ENCODE data around the gene TMEM254.

TMEM254 gene

GRCh38 chr10:80050752-80051151 is 27.7 kb upstream of the TMEM254 start:
- no peak overlapping the region for H3K4me3 ChIP-seq (ENCODE audit: low read length)
- H3K36me3 ChIP-seq (replicated peaks; ENCODE audit: low read depth, low read length) = no peaks in the 10 kb centered on the region
- H3K9me3 ChIP-seq (ENCODE audit: insufficient read depth, low read length) = no peaks in the 10 kb centered on the region
- H3K79me2 ChIP-seq (ENCODE audit: low read length) = no peaks in the 10 kb centered on the region
- H2AFZ ChIP-seq (ENCODE audit: low read depth, low read length) = no peak overlapping the region
- peaks cover 4% of the 10 kb centered on the region; the same call in 1 of the 2 replicates for H3K4me1 ChIP-seq (ENCODE audit: low read length)
- no peak overlapping the region for H3K27ac ChIP-seq (ENCODE audit: low read length)
- H3K4me2 ChIP-seq (ENCODE audit: low read length) = no peak overlapping the region
- H4K20me1 ChIP-seq (ENCODE audit: insufficient read depth, low read length) = no peaks in the 10 kb centered on the region
- no peaks in the 10 kb centered on the region for H3K27me3 ChIP-seq (ENCODE audit: low read depth, low read length)
- TF ChIP-seq CTCF (IDR thresholded peaks at IDR 0.05; ENCODE audit: low read depth, low read length) = no peak
- TF ChIP-seq EZH2phosphoT487 (IDR thresholded peaks at IDR 0.05; ENCODE audit: low read depth) = no peak
- no peak overlapping the region for H3K9ac ChIP-seq (ENCODE audit: low read length)

GRCh38 chr10:80051993-80052392 is 26.5 kb upstream of the TMEM254 start:
- Histone ChIP-seq H3K4me3 (ENCODE audit: low read length) (no peak overlapping the region), H3K36me3 (replicated peaks; ENCODE audit: low read depth, low read length) (no peaks in the 10 kb centered on the region), H3K9me3 (ENCODE audit: insufficient read depth, low read length) (no peaks in the 10 kb centered on the region), H4K20me1 (ENCODE audit: insufficient read depth, low read length) (no peaks in the 10 kb centered on the region), H3K4me1 (ENCODE audit: low read length) (peaks cover 4% of the 10 kb centered on the region; the same call in 1 of the 2 replicates), H3K27ac (ENCODE audit: low read length) (no peak overlapping the region), H2AFZ (ENCODE audit: low read depth, low read length) (no peak overlapping the region), H3K79me2 (ENCODE audit: low read length) (no peaks in the 10 kb centered on the region), H3K27me3 (ENCODE audit: low read depth, low read length) (no peaks in the 10 kb centered on the region), H3K4me2 (ENCODE audit: low read length) (no peak overlapping the region), H3K9ac (ENCODE audit: low read length) (no peak overlapping the region)
- TF ChIP-seq CTCF (IDR thresholded peaks at IDR 0.05; ENCODE audit: low read depth, low read length) (no peak), EZH2phosphoT487 (IDR thresholded peaks at IDR 0.05; ENCODE audit: low read depth) (no peak)

GRCh38 chr10:80055760-80056159 is 22.7 kb upstream of the TMEM254 start:
- H3K9ac ChIP-seq (ENCODE audit: low read length) = no peak overlapping the region
- no peaks in the 10 kb centered on the region for H3K36me3 ChIP-seq (replicated peaks; ENCODE audit: low read depth, low read length)
- H3K9me3 ChIP-seq (ENCODE audit: insufficient read depth, low read length) = no peaks in the 10 kb centered on the region
- H4K20me1 ChIP-seq (ENCODE audit: insufficient read depth, low read length) = no peaks in the 10 kb centered on the region
- peaks cover 4% of the 10 kb centered on the region; the same call in 1 of the 2 replicates for H3K4me1 ChIP-seq (ENCODE audit: low read length)
- H3K27ac ChIP-seq (ENCODE audit: low read length) = no peak overlapping the region
- no peak for TF ChIP-seq CTCF (IDR thresholded peaks at IDR 0.05; ENCODE audit: low read depth, low read length)
- no peak for TF ChIP-seq EZH2phosphoT487 (IDR thresholded peaks at IDR 0.05; ENCODE audit: low read depth)
- H2AFZ ChIP-seq (ENCODE audit: low read depth, low read length) = no peak overlapping the region
- H3K27me3 ChIP-seq (ENCODE audit: low read depth, low read length) = no peaks in the 10 kb centered on the region
- H3K4me2 ChIP-seq (ENCODE audit: low read length) = no peak overlapping the region
- H3K4me3 ChIP-seq (ENCODE audit: low read length) = no peak overlapping the region
- H3K79me2 ChIP-seq (ENCODE audit: low read length) = no peaks in the 10 kb centered on the region

- Histone ChIP-seq H3K27ac (ENCODE audit: low read length) (no peak overlapping the region), H3K4me2 (ENCODE audit: low read length) (no peak overlapping the region), H3K9ac (ENCODE audit: low read length) (no peak overlapping the region), H3K4me1 (ENCODE audit: low read length) (peaks cover 4% of the 10 kb centered on the region; the same call in 1 of the 2 replicates), H3K4me3 (ENCODE audit: low read length) (no peak overlapping the region), H3K36me3 (replicated peaks; ENCODE audit: low read depth, low read length) (no peaks in the 10 kb centered on the region), H3K27me3 (ENCODE audit: low read depth, low read length) (no peaks in the 10 kb centered on the region), H3K9me3 (ENCODE audit: insufficient read depth, low read length) (no peaks in the 10 kb centered on the region), H4K20me1 (ENCODE audit: insufficient read depth, low read length) (no peaks in the 10 kb centered on the region), H2AFZ (ENCODE audit: low read depth, low read length) (no peak overlapping the region), H3K79me2 (ENCODE audit: low read length) (no peaks in the 10 kb centered on the region)
- no peak for TF ChIP-seq EZH2phosphoT487 (IDR thresholded peaks at IDR 0.05; ENCODE audit: low read depth)
- TF ChIP-seq CTCF (IDR thresholded peaks at IDR 0.05; ENCODE audit: low read depth, low read length) = no peak
Observed at GRCh38 chr10:80057171-80057570, 21.3 kb upstream of the TMEM254 start.
